ENCODE results near the gene PSKH1.
A peak's percentile ranks its signal among the peaks of the same experiment; 100 is the strongest.
"Not testable (repeated sequence)": the region's sequence is repeated elsewhere in the genome, so short reads cannot be mapped to it uniquely, and the experiment has no call there.

PSKH1 gene

GRCh38 chr16:67892899-67893742 lies at the start of gene PSKH1:
Gene PSKH1 (plus strand): TSS chr16:67893254. CDS start chr16:67908750, 15,496 bp downstream.
- DNase-seq, result peak; percentile 98

- no peak for DNase-seq
These were observed 49.7 kb upstream of the PSKH1 start for GRCh38 chr16:67843343-67843765.

DNA sequence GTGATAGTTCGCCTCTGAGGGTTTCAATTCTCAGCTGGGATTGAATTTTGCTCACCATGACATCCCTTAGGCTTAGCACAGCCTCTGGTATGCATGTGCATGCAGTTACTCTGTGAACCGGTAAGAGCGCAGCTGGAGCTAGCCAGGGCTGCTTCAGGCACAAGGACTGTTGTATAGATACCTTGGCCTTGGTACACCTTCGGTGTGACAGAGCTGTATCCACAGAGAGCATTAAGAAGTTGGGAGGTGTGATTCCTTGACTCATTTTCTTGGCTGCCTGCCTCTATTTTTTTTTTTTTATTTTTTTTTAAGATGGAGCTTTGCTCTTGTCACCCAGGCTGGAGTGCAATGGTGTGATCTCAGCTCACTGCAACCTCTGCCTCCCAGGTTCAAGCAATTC lies 48.6 kb upstream of the PSKH1 start:
- no peak for DNase-seq

DNA sequence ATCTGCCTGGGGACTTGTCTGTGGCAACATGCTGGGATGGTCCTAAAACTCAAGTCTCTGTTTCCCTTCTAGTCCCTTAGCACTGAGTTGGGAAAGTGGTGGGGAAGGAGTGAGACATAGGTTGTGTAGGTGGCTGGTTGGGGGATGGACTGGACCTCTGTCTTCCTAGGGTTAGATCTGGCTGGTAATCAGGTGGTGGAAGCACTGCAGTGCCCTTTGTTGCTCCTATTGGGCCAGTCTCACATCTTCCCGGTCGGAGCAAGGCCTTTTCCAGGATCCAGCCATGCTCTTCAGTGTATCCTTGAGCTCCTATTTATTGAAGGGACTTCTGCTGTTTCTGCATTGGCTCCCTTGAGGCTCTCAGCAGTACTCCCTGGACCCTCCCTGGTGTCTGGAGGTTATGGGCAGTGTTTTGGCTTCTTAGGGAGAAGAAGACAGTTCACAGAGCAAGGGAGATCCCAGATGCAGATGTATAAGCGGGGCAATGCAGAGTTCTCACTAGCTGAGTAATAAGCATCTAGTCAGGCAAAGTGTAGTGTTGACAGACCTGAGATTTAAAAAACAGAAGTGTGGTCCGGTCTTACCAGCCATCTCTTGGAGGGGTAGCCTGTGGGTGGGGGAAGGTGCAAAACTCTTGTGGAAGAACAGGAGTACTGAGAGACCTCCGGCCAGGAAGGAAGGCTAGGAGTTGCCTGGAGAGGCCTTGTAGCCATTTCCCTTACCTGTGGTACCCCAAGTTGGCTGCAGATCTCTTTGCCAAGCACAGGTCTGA lies 47.6 kb upstream of the PSKH1 start:
- peak; percentile 46 for DNase-seq

GRCh38 chr16:67846063-67846319 lies 47.1 kb upstream of the PSKH1 start:
- DNase-seq, result no peak

- DNase-seq, result peak; percentile 98
These were observed 46.6 kb upstream of the PSKH1 start, which contains the start of gene NUTF2 for GRCh38 chr16:67846320-67847063. Gene NUTF2 (plus strand): TSS chr16:67846933. CDS start chr16:67865131, 18,198 bp downstream.

- peak; percentile 51 for DNase-seq
These were observed 45.8 kb upstream of the PSKH1 start, which contains the start of gene CENPT for GRCh38 chr16:67847064-67847861. Gene CENPT (minus strand): TSS chr16:67847693. CDS start chr16:67833859, 13,834 bp downstream.

DNA sequence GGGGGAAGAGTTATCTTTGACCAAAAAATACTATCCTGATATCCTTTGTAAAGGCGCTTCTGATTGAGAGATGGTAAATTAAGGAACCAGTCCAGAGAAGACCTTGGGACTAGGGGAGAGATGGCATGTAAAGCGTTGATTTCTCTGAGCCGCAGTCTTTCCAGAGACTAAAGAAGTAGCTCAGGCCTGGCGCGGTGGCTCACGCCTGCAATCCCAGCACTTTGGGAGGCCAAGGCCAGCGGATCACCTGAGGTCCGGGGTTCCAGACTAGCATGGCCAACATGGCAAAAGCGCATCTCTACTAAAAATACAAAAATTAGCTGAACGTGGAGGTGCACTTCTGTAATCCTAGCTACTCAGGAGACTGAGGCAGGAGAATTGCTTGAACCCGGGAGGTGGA lies 44.9 kb upstream of the PSKH1 start:
- DNase-seq, result no peak

GRCh38 chr16:67853670-67854069 lies 39.4 kb upstream of the PSKH1 start:
- no peak for DNase-seq

DNA sequence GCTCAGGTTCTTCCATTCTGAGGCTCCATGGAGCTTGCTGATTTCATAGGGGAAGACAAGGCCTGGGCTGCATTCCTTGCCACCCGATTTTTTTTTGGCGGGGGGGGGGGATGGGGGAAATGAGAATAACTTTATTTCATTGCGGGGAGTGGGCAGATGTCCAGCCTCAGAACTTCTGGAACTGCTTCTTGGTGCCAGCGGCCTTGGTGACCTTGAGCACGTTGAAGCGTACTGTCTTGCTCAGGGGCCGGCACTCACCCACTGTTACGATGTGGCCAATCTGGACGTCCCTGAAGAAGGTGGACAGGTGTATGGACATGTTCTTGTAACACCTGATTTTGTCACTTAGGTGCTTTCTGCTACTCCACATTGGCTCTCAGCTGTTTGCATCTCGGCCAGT lies 37.3 kb upstream of the PSKH1 start:
- DNase-seq, result no peak

- no peak for DNase-seq
These were observed 36.0 kb upstream of the PSKH1 start for GRCh38 chr16:67856927-67857546.

DNA sequence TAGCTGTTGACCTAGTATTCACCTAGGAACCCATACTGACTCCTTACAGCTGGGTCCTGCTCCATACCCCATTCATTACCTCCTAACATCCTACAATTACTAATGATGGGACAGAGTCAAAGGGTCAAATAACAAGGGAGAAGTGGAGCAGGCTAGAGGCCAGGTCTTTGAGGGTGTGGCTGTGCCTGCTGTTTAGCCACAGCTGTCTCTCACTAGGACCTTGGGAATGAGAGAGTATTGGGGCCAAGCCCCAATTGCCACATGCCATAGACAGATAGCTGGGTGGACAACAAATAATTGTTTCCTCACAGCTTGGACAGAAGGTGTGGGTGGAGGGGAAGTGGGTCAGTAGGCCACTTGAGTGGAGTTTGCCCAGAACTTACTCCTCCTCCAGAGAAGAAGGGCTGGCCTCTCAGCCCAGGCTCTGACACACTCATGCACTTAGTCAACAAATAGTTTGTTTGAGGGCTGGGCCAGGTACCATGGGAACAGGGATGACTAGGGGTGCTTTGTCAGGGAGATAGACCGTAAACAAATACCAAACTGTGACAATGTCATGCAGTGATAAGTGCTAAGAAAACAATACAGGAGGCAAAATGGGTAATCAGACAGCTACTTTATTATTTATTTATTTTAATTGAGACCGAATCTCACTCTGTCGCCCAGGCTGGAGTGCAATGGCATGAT lies 35.4 kb upstream of the PSKH1 start:
- peak; percentile 26 for DNase-seq

DNA sequence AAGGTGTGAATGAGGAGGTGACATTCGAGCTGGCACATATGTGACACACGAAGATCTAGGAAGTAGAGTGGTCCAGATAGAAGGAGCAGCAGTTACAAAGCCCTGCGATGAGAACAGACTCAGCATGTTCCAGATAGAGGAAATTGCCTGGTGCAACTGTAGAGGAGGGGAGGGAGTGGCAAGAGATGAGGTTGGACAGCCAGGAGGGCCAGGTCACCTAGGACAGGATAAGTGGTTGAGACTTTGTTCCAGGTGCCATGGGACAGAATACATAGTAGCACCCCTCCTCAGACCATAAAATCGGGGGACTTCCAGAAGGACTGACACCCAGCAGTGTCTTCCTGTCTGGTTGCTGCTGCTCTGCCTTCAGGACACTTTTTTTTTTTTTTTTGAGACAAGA lies 34.6 kb upstream of the PSKH1 start:
- no peak for DNase-seq

- DNase-seq, result no peak
These were observed 32.3 kb upstream of the PSKH1 start for GRCh38 chr16:67860589-67861398.

- DNase-seq, result no peak
These were observed 31.2 kb upstream of the PSKH1 start for GRCh38 chr16:67861877-67862276.

DNA sequence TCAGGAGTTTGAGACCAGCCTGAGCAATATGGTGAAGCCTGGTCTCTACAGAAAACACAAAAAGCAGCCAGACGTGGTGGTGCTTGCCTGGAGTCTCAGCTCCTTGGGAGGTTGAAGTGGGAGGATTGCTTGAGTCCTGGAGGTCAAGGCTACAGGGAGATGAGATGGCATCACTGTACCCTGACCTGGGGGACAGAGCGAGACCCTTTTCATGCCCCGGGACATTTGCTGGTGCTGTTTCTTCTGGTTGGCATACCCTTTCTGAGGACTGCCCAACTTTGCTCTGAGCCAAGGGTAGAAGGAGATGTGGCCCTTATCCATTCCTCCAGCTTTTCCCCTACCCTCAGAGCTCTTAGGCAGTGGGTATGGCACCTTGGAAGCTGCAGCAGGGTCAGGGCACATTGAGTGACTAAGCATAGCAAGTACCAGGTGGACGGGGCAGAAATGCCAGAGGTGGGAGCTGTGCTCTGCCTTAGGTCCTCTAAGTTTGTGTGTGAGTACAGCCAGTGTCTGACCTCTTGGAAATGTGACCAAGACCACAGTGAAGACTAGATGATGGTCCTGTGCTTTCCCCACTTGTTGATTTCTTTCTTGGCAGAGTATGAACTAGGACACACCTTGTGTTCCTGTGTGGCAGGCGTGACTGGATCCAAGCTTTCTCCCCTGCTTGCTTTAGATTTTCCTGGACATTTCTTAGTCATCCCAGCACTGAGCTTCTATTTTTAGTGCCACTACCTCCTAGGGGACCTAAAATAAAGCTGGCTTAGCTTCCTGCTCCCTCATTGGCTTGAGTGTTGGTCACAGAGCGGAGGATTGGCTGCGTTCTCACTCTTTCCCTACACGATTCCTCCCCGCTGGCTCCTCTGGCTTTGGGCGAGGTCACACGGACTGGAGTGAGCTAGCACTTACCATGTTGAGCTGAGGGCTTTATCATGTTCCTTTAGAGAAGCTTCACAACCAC lies 30.2 kb upstream of the PSKH1 start:
- DNase-seq, result no peak

DNA sequence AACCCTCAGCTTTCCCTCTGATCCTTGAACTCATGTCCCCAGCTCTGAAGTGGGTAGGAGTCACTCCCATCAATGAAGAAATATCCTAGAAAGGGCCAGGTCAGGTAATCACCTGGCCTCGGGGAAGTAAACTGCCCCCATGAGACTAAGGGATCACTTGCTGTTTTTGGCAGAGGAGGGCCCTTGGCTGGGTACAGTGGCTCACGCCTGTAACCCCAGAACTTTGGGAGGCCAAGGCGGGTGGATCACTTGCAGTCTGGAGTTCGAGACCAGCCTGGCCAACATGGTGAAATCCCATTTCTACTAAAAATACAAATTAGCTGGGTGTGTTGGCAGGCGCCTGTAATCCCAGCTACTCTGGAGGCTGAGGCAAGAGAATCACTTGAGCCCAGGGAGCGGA lies 29.0 kb upstream of the PSKH1 start:
- DNase-seq, result not testable (repeated sequence)

GRCh38 chr16:67864594-67864993 lies 28.5 kb upstream of the PSKH1 start:
- DNase-seq, result no peak

GRCh38 chr16:67865318-67865717 lies 27.7 kb upstream of the PSKH1 start:
- DNase-seq, result peak; percentile 38

Data from OCI-M1 (cell line).